K562 (cell line): ENCODE data around the gene DSPP. TPM values are rescaled to one million over a fixed set of nuclear protein-coding genes. Genes with fewer than 3 reads are reported as not detected.

ENCODE experiments used
- ATAC-seq: fragments of 200-7000 bp; cut with Tn5 transposase; 3 replicates; pipeline ENCODE4 v1.9.1; 2020; ENCODE audit warnings: moderate library complexity
- BruUV-seq: library from RNA; stranded (reverse); fragments of 400-500 nt; replicated peaks from 2 replicates; lab custom pipeline; 2021; lab: Mats Ljungman, UMichigan
- CTCF ChIA-PET: fragments of 300-600 bp; formaldehyde crosslinking; extraction: SDS; loops from one replicate; lab custom pipeline; 2021; ENCODE audit warnings: low intra/inter-chr PET ratio; lab: Yijun Ruan, JAX
- POLR2A ChIA-PET: fragments of 300-600, 350-650 bp; sonication (Branson Sonifier 250); formaldehyde crosslinking; extraction: SDS; loops from one replicate; lab custom pipeline; 2021; ENCODE audit warnings: antibody characterized with exemption, inconsistent platforms; lab: Yijun Ruan, JAX
- DNase-seq, 4 experiments: peaks; one replicate each; pipeline versions ENCODE4 v3.0.0 to v3.0.0-alpha.2; 2011 to 2018; ENCODE audit warnings: low spot score in 3 of 4, mixed read lengths in 3 of 4; ENCODE audit errors: extremely low read depth in 1 of 4
- FAIRE-seq: peaks from 2 replicates; lab custom pipeline; 2011; peaks lifted over from hg19 to GRCh38; lab: Jason Lieb, UNC
- H2AFZ ChIP-seq: 2 replicates; pipeline ENCODE4 v1.6.0; 2011; ENCODE audit warnings: low read depth, low read length, control low read depth, inconsistent platforms
- H3K27ac ChIP-seq: fragments of 200-600 bp; 3 replicates; pipeline ENCODE4 v1.8.0; 2011; ENCODE audit warnings: low read depth, mild to moderate bottlenecking, control low read depth, inconsistent platforms, low read length, moderate library complexity, mixed read lengths; ENCODE audit errors: extremely low read depth
- H3K27me3 ChIP-seq, 2 experiments: fragments of 300-600 bp in 1 of 2; 2 replicates in 1 of 2; 3 replicates in 1 of 2; pipeline versions ENCODE4 v1.6.0 to v1.8.0; 2011; ENCODE audit warnings: inconsistent platforms in 2 of 2, low read length in 2 of 2, mild to moderate bottlenecking in 1 of 2, mixed read lengths in 1 of 2, moderate library complexity in 1 of 2; ENCODE audit not compliant: control insufficient read depth in 2 of 2, insufficient read depth in 2 of 2
- H3K36me3 ChIP-seq: fragments of 300-600 bp; 3 replicates; pipeline ENCODE4 v1.8.0; 2011; ENCODE audit warnings: mild to moderate bottlenecking, low read length, inconsistent platforms; ENCODE audit not compliant: control insufficient read depth, insufficient read depth
- H3K4me1 ChIP-seq, 2 experiments: fragments of 200-600 bp in 1 of 2; replicated peaks in 1 of 2; 2 replicates in 1 of 2; 3 replicates in 1 of 2; pipeline versions ENCODE4 v1.5.1 to v1.8.0; 2011; ENCODE audit warnings: inconsistent platforms in 2 of 2, low read length in 2 of 2, mild to moderate bottlenecking in 1 of 2, mixed read lengths in 1 of 2, moderate library complexity in 1 of 2; ENCODE audit not compliant: control insufficient read depth in 2 of 2, insufficient read depth in 2 of 2
- H3K4me2 ChIP-seq: 2 replicates; pipeline ENCODE4 v1.6.1; 2011; ENCODE audit warnings: low read length, control low read depth, inconsistent platforms, mixed read lengths; ENCODE audit not compliant: insufficient read depth
- H3K4me3 ChIP-seq: fragments of 200-600 bp; sonication (generic), shearing (Covaris generic); 2 replicates; pipeline ENCODE4 v1.5.1; 2016; ENCODE audit warnings: control low read depth, inconsistent platforms
- H3K79me2 ChIP-seq: fragments of 200-600 bp; 3 replicates; pipeline ENCODE4 v1.8.0; 2011; ENCODE audit warnings: low read length, inconsistent platforms; ENCODE audit not compliant: control insufficient read depth, insufficient read depth
- H3K9ac ChIP-seq, 2 experiments: 2 replicates each; pipeline versions ENCODE4 v1.6.0 to v1.6.1; 2011; ENCODE audit warnings: low read depth in 2 of 2, low read length in 2 of 2, control low read depth in 1 of 2, inconsistent platforms in 1 of 2, mild to moderate bottlenecking in 1 of 2, mixed read lengths in 1 of 2; ENCODE audit not compliant: insufficient read depth in 1 of 2
- H3K9me1 ChIP-seq: one replicate; pipeline ENCODE4 v1.6.0; 2011; ENCODE audit warnings: inconsistent platforms, mild to moderate bottlenecking, low read length, moderate library complexity; ENCODE audit not compliant: control insufficient read depth, insufficient read depth
- H3K9me3 ChIP-seq: replicated peaks from 2 replicates; pipeline ENCODE4 v1.5.1; 2011; ENCODE audit warnings: low read depth, low read length, inconsistent platforms; ENCODE audit not compliant: control insufficient read depth, insufficient read depth
- H4K20me1 ChIP-seq: replicated peaks from 2 replicates; pipeline ENCODE4 v1.6.1; 2011; ENCODE audit warnings: low read length, inconsistent platforms, mixed read lengths; ENCODE audit not compliant: control insufficient read depth, insufficient read depth
- CCAR2 ChIP-seq: fragments of 200-400 bp; formaldehyde crosslinking; IDR thresholded peaks from 2 replicates; pipeline ENCODE4 v1.6.1; 2017; ENCODE audit warnings: mild to moderate bottlenecking, low read depth, low read length
- CHCHD3 ChIP-seq: fragments of 250-450 bp; sonication (Bioruptor Pico); IDR thresholded peaks from 2 replicates; pipeline ENCODE4 v2.1.2; 2022; ENCODE audit warnings: mild to moderate bottlenecking
- E2F1 ChIP-seq: sonication (generic); formaldehyde crosslinking; IDR thresholded peaks from 2 replicates; pipeline ENCODE4 v1.8.1; 2023; ENCODE audit warnings: mild to moderate bottlenecking, missing genetic modification reagents, moderate library complexity
- KLF1 ChIP-seq: fragments of 450-650 bp; IDR thresholded peaks from 2 replicates; pipeline ENCODE4 v1.6.1; 2016; ENCODE audit warnings: missing genetic modification characterization, missing compliant biosample characterization
- MXI1 ChIP-seq: IDR thresholded peaks from 2 replicates; pipeline ENCODE4 v1.6.1; 2011; ENCODE audit warnings: low read depth, mild to moderate bottlenecking, improper control_type of control experiment, low read length
- NEUROD1 ChIP-seq: fragments of 150-350 bp; IDR thresholded peaks from 2 replicates; pipeline ENCODE4 v1.6.1; 2014; ENCODE audit warnings: borderline replicate concordance, low read length, low read depth; ENCODE audit not compliant: partially characterized antibody
- NR2F6 ChIP-seq: fragments of 450-650 bp; formaldehyde crosslinking; IDR thresholded peaks from 2 replicates; pipeline ENCODE4 v1.4.0; 2020; ENCODE audit warnings: mild to moderate bottlenecking
- RFX1 ChIP-seq: fragments of 450-650 bp; IDR thresholded peaks from 2 replicates; pipeline ENCODE4 v1.6.1; 2016; ENCODE audit warnings: mild to moderate bottlenecking, moderate library complexity
- ZKSCAN8 ChIP-seq: fragments of 200-800 bp; sonication (Bioruptor generic); IDR thresholded peaks from 2 replicates; pipeline ENCODE4 v1.6.1; 2016; ENCODE audit warnings: missing genetic modification characterization, missing compliant biosample characterization
- ZNF217 ChIP-seq: sonication (generic); formaldehyde crosslinking; IDR thresholded peaks from 2 replicates; pipeline ENCODE4 v1.8.0; 2022; ENCODE audit warnings: mild to moderate bottlenecking, missing genetic modification reagents
- ZNF263 ChIP-seq: sonication (generic); formaldehyde crosslinking; IDR thresholded peaks from 2 replicates; pipeline ENCODE4 v1.8.0; 2022; ENCODE audit warnings: mild to moderate bottlenecking, missing genetic modification reagents, borderline replicate concordance
- in situ Hi-C: fragments of 300-500 bp; cut with MboI; formaldehyde crosslinking; loops from 4 replicates; pipeline ENCODE4 v1.15.0; 2018; ENCODE audit warnings: inconsistent platforms, mixed read lengths
- intact Hi-C: fragments of 100-400 bp; cut with micrococcal nuclease; formaldehyde crosslinking; loops from 2 replicates; pipeline ENCODE4 v1.14.2; 2022
- polyA plus RNA-seq, 8 experiments: library from polyadenylated mRNA; depleted of rRNA in 4 of 8; stranded (reverse) in 5 of 8; unstranded in 3 of 8; fragments of >200 nt; fragmentation: Nextera tagmentation in 2 of 8; fragmentation: Illumina TruSeq in 1 of 8; extraction: Ambion mirVana in 2 of 8; extraction: Trizol in 1 of 8; gene quantifications; 2 replicates each; pipeline versions ENCODE4 v1.2.1 to v1.2.3, GENCODE V29; 2011 to 2014; ENCODE audit warnings: inconsistent platforms in 1 of 8, missing spikeins in 1 of 8
- total RNA-seq, 7 experiments: library from RNA; depleted of rRNA in 6 of 7; stranded (reverse); fragments of >200 nt in 6 of 7; fragmentation: Illumina TruSeq in 2 of 7; extraction: Trizol in 2 of 7; gene quantifications; 2 replicates each; pipeline versions ENCODE4 v1.2.1 to v1.2.3, GENCODE V29; 2011 to 2021; ENCODE audit warnings: low replicate concordance in 1 of 7

Gene DSPP
- total and polyA plus RNA-seq, 9 of the 15 experiments (the other 6 are each of a cell fraction or from before 2014, with no cell fraction given): not detected

GRCh38 chr4:87601361-87601760 is 7.0 kb upstream of the DSPP start:
- POLR2A ChIA-PET: interaction anchor here (0.6 kb wide), 1 partner anchor 32 kb away, joined by 3 read pairs; no protein-coding TSS in a partner anchor
- TF ChIP-seq E2F1 (CRISPR knock-in tag) (no peak), NR2F6 (CRISPR knock-in tag) (no peak), ZNF217 (no peak), ZNF263 (CRISPR knock-in tag) (no peak), CHCHD3 (CRISPR knock-in tag) (no peak), ZKSCAN8 (CRISPR knock-in tag) (no peak), CCAR2 (no peak), NEUROD1 (no peak), MXI1 (no peak), RFX1 (no peak), KLF1 (tag) (no peak)
- Histone ChIP-seq H3K9ac (no peak overlapping the region), H3K4me2 (no peak overlapping the region), H3K9me1 (no peaks in the 10 kb centered on the region), H3K27ac (no peak overlapping the region), H3K4me1 (no peaks in the 10 kb centered on the region), H3K36me3 (no peaks in the 10 kb centered on the region), H3K9me3 (no peaks in the 10 kb centered on the region), H2AFZ (no peak overlapping the region), H3K4me3 (no peak overlapping the region), H3K27me3 (no peaks in the 10 kb centered on the region), H3K79me2 (no peaks in the 10 kb centered on the region), H4K20me1 (no peaks in the 10 kb centered on the region)
- BruUV-seq: no TSS peak
- in situ Hi-C loops: no loop called here
- CTCF ChIA-PET: no interaction called here
- no peak for ATAC-seq
- intact Hi-C loops: no loop called here
- FAIRE-seq: no peak
- DNase-seq: no peak
